Panc1 (cell line): ENCODE results near the gene CDC123.

Experiments used
- POLR2AphosphoS5 ChIP-seq: IDR thresholded peaks from 2 replicates; pipeline ENCODE4 v1.6.1; 2012; ENCODE audit warnings: mild to moderate bottlenecking, low read depth, low read length, moderate library complexity
- REST ChIP-seq, 2 experiments: IDR thresholded peaks; 2 replicates each; pipeline ENCODE4 v1.6.1; 2011 to 2012; ENCODE audit warnings: low read depth in 2 of 2, control low read depth in 1 of 2, low read length in 1 of 2, mild to moderate bottlenecking in 1 of 2, moderate library complexity in 1 of 2; ENCODE audit not compliant: insufficient read depth in 1 of 2
- SIN3A ChIP-seq: IDR thresholded peaks from 2 replicates; pipeline ENCODE4 v1.6.1; 2012; ENCODE audit warnings: low read depth, mild to moderate bottlenecking, low read length, moderate library complexity, borderline replicate concordance; ENCODE audit not compliant: insufficient read depth
- TF ChIP-seq, protein P1 (sequence below): fragments of 450-650 bp; IDR thresholded peaks from 2 replicates; pipeline ENCODE4 v1.5.1; 2017; ENCODE audit warnings: mild to moderate bottlenecking

DNA sequence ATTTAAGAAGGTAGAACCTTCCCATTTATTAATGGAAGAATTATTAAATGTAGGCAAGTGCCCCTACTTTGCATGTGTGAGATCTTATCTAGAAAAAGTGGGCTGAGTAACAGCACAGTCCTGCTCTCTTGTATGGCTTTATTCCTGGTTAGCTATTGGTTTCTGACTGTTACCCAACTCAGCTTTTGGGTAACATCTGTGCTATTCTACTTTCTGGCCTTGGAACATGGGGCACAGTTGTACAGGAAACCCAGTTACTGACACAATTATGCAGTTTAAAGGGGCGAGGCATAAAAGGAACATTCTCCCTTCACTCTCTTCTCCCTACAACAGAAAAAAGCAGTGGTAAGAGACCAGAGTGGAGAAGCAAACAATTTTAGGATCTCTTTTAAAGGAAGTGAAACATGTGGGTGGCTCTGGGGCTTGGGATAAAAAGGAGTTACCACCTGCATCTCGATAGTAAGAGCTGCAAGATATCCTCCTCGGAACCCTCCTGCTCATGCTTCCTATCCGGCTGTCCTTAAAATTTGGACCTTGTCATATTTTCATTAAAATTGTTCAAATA, 16.3 kb upstream of the CDC123 start:
- TF ChIP-seq, protein P1, sequence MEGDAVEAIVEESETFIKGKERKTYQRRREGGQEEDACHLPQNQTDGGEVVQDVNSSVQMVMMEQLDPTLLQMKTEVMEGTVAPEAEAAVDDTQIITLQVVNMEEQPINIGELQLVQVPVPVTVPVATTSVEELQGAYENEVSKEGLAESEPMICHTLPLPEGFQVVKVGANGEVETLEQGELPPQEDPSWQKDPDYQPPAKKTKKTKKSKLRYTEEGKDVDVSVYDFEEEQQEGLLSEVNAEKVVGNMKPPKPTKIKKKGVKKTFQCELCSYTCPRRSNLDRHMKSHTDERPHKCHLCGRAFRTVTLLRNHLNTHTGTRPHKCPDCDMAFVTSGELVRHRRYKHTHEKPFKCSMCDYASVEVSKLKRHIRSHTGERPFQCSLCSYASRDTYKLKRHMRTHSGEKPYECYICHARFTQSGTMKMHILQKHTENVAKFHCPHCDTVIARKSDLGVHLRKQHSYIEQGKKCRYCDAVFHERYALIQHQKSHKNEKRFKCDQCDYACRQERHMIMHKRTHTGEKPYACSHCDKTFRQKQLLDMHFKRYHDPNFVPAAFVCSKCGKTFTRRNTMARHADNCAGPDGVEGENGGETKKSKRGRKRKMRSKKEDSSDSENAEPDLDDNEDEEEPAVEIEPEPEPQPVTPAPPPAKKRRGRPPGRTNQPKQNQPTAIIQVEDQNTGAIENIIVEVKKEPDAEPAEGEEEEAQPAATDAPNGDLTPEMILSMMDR: no peak
- TF ChIP-seq REST (IDR thresholded peaks at IDR 0.05; ENCODE audit: insufficient read depth in 1 of 2, low read depth in 2 of 2, low read length in 1 of 2): no peak
- no peak for TF ChIP-seq SIN3A
- TF ChIP-seq POLR2AphosphoS5: no peak
